GM18505 (cell line): ENCODE results near the gene CTSZ.
"Not testable (repeated sequence)": the region's sequence is repeated elsewhere in the genome, so short reads cannot be mapped to it uniquely, and the experiment has no call there.

Experiments used
- ATAC-seq: cut with Tn5 transposase; IDR thresholded peaks from one replicate; pipeline ENCODE4 v1.9.1; 2021; ENCODE audit not compliant: unreplicated experiment
- POLR2A ChIP-seq: IDR thresholded peaks from 4 replicates; pipeline ENCODE4 v1.6.1; 2011; ENCODE audit warnings: borderline replicate concordance; ENCODE audit not compliant: insufficient read depth, insufficient read length; ENCODE audit errors: extremely low read depth

The CTSZ gene

DNA sequence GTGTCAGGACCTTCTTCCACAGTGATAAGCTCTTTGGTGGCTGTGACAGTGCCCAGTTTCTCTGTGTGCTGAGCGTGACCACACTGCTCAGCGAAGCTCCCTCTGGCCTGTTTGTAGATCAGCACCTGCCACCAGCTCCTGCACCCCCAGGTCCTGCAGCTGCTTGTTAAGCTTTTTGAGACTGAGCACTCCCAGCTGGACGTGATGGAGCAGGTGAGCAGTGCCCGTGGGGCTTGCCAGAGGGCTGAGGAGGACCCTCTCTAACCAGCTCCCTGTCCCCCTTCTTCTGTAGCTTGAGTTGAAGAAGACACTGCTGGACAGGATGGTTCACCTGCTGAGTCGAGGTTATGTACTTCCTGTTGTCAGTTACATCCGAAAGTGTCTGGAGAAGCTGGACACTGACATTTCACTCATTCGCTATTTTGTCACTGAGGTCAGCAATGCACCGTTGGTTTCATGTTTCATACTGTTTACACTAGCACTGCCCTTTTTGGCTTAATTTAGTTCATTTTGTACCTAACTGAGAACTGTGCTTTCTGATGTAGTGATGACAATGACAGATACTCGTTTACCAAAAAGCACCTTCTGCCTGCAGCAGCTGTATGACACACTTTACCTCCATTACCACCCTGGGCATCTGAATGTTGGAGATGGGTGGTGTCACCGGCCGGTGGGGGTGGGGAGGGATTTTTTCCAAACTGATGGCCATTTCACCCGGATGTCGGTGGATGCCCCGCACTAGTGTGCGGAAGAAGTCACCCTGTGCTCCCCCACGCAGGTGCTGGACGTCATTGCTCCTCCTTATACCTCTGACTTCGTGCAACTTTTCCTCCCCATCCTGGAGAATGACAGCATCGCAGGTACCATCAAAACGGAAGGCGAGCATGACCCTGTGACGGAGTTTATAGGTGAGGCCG, 13.5 kb downstream of the CTSZ start:
- ATAC-seq, result no peak

DNA sequence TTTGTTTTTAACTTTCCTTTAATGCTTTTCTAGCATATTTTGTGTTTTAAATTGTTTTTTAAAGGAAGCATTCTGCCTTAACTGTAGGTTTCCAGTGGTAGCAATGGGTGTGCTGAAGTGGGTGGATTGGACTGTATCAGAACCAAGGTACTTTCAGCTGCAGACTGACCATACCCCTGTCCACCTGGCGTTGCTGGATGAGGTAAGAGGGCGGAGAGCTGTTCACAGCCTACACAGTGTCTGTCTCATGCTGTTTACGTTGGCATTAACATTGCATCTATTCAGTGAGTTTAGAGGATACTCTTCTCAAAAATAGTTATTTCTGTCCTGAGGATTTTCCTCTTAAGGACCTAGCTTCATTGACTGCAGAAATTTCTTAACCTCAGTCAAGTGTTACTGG, 14.1 kb downstream of the CTSZ start:
- no peak for TF ChIP-seq POLR2A
- ATAC-seq, result no peak

More for the DNA sequence above, 13.5 kb downstream of the CTSZ start:
- TF ChIP-seq POLR2A, result no peak

DNA sequence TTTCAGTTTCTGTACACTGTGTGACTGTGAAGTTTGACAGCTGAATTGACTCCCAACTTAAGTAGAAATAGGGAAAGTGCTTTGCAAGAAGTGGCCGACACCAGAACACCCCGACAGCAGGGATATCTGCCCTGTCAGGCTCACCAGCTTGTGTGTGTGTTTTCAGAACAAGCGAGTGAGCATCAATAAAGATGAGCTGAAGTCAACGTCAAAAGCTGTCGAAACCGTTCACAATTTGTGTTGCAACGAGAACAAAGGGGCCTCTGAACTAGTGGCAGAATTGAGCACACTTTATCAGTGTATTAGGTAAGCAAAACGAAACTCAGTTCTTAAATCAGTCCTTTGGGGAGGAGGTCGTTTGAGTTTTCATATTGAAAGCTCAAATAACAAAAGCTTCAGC, 15.3 kb downstream of the CTSZ start:
- no peak for TF ChIP-seq POLR2A
- no peak for ATAC-seq

- ATAC-seq, result no peak
- peak; percentile 26 for TF ChIP-seq POLR2A
Observed at GRCh38 chr20:58990651-58991445, 16.2 kb downstream of the CTSZ start.

GRCh38 chr20:58989196-58989595, 17.9 kb downstream of the CTSZ start:
- no peak for ATAC-seq
- TF ChIP-seq POLR2A, result no peak

- no peak for TF ChIP-seq POLR2A
- no peak for ATAC-seq
Observed at GRCh38 chr20:58988565-58988882, 18.5 kb downstream of the CTSZ start.

DNA sequence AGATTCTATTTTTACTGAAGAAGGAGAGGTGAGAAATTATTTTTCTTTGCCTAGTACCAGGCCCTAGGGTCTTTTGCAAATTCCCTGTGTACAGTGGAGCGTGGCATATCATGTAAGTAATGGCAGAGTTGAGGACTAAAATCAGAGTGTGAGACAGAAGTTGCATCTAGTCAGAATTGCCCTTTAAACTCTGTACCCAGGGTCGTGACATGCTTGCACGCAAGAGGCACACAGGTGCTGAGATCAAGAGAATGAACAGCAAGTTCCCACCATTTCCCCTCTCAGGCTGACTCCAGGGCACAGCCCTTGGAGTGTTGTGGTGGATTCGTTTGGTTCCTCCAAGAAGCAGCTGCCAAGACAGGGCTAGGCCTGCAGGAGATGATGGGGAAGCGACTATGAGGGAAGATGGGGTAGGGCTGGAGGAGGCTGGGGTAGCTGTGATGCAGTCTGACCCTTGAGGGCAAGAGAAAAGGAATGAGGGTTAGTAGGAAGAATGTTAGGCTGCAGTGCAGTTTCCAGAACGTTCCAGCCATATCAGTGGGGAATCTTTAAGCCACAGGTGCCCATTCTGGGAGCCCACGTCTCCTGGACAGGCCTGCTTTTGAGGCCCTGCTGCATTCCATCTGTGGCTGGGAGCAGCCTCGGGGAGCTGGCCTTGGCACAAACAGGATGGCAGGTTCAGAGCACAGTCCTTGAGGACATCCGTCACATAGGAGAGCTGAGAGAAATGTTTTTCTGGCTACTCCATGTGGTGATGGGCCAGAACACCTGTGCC, 19.1 kb downstream of the CTSZ start:
- TF ChIP-seq POLR2A, result no peak
- no peak for ATAC-seq

- ATAC-seq, result no peak
- TF ChIP-seq POLR2A, result no peak
Observed at GRCh38 chr20:58986968-58987517, 20.0 kb downstream of the CTSZ start.

DNA sequence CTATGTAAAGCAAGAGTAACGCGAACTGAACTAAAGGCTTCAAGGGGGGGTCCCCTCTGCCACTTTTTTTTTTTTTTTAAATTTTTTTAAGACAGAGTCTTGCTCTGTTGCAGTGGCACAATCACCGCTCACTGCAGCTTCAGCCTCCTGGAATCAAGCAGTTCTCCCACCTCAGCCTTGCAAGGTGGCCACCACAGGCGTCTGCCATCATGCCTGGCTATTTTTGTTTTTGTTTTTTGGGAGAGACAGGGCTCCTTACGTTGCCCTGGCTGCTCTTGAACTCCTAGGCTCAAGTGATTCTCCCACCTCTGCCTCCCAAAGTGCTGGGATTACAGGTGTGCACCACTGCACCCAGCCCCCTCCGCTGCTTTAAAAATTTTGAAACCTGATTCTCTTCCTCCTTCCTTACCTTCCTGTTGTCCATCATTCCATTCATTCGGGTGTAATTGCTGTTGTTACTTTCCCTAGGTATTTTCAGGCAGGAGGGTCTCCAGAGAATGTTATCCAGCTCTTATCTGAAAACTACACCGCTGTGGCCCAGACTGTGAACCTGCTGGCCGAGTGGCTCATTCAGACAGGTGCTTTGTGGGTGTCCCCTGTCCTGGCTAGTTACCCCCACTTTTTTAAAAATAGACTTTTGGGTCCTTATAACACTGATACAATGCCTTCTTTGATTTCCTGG, 20.6 kb downstream of the CTSZ start:
- no peak for ATAC-seq
- TF ChIP-seq POLR2A, result no peak

GRCh38 chr20:58985656-58986055, 21.4 kb downstream of the CTSZ start:
- no peak for ATAC-seq
- no peak for TF ChIP-seq POLR2A

DNA sequence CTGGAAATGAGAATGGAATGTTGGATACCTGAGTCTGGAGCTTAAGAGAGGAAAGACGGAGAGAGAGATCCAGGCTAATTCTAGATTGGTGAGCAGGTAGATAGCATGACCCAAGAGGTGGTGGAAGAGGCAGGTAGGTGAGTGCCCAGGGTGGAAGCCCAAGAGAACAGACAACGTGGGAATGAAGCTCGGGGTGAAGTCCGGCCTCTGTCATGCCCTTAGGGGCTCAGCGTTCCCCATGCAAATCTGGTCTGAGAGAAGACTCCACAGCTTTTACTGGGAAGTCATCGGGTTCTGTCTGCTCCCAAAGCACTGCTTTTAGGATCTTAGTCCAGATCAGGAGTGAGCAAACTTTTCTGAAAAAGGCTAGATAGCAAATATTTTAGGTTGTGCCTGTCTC, 22.4 kb downstream of the CTSZ start:
- no peak for ATAC-seq
- no peak for TF ChIP-seq POLR2A

DNA sequence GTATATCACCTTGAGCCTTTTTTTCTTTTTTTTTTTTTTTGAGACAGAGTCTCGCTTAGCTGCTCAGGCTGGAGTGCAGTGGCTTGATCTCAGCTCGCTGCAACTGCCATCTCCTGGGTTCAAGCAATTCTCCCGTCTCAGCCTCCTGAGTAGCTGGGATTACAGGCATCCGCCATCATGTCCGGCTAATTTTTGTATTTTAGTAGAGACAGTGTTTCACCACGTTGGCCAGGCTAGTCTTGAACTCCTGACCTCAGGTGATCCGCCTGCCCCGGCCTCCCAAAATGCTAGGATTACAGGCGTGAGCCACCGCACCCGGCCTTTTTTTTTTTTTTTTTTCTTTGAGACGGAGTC, 24.0 kb downstream of the CTSZ start:
- not testable (repeated sequence) for ATAC-seq
